ENCODE measurements around the gene FIBCD1.

DNA sequence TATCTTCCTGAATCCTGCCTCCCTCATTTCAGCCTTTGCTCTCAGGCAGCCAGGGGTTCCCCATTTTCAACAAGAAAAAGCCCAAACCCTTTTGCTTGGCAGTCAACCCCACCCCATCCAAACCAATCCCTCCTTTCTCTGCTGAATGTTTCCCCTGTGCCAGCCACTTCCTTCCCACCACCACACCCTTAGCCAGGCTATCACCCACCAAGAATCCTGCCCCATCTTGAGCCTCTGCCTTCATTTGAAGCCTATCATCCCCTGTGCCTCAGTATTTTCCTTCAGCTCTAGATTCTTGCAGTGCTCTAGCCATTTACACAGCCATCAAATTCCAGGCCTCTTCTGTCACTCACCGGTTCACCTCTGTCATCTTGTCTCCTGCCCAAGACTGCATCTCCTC, 15.3 kb upstream of the FIBCD1 start:
- no peak for TF ChIP-seq EZH2phosphoT487 (IDR thresholded peaks at IDR 0.05; ENCODE audit: insufficient read depth, low read depth)
- TF ChIP-seq EZH2 (IDR thresholded peaks at IDR 0.05; ENCODE audit: insufficient read depth, poor library complexity, severe bottlenecking), result no peak
